Measurements from ENCODE around the gene ADAMTS17. TPM values are rescaled to one million over a fixed set of nuclear protein-coding genes. Genes with fewer than 3 reads are reported as not detected.
A peak's percentile ranks its signal among the peaks of the same experiment; 100 is the strongest.

The ADAMTS17 gene
- total and polyA plus RNA-seq, 2 experiments from 2014 or later = 3.7 to 4.4 TPM

GRCh38 chr15:100372739-100373119 lies 31.0 kb upstream of the ADAMTS17 start:
- H3K4me1 ChIP-seq (ENCODE audit: insufficient read depth) = no peaks in the 10 kb centered on the region
- no peak overlapping the region for H3K27ac ChIP-seq
- H3K9me3 ChIP-seq (ENCODE audit: low read depth) = no peaks in the 10 kb centered on the region
- H3K79me2 ChIP-seq = no peaks in the 10 kb centered on the region
- H3K4me3 ChIP-seq = peak overlapping the region; percentile 5
- H2AFZ ChIP-seq = peak overlapping the region; percentile 50
- DNase-seq (ENCODE audit: low spot score) = no peak
- H3K36me3 ChIP-seq (replicated peaks; ENCODE audit: insufficient read depth, low read depth) = no peaks in the 10 kb centered on the region
- H3K27me3 ChIP-seq = peaks cover 34% of the 10 kb centered on the region
- H4K20me1 ChIP-seq (ENCODE audit: insufficient read depth, poor library complexity, severe bottlenecking) = no peaks in the 10 kb centered on the region
- peak overlapping the region; percentile 82 for H3K4me2 ChIP-seq
- WGBS (ENCODE audit: low lambda C conversion rate, missing lambda C conversion rate) = 45% methylated on average over 7 of the region's 9 CpGs
- no peaks in the 10 kb centered on the region for H3K9me2 ChIP-seq (replicated peaks; ENCODE audit: insufficient read depth)
- TF ChIP-seq, protein P1, sequence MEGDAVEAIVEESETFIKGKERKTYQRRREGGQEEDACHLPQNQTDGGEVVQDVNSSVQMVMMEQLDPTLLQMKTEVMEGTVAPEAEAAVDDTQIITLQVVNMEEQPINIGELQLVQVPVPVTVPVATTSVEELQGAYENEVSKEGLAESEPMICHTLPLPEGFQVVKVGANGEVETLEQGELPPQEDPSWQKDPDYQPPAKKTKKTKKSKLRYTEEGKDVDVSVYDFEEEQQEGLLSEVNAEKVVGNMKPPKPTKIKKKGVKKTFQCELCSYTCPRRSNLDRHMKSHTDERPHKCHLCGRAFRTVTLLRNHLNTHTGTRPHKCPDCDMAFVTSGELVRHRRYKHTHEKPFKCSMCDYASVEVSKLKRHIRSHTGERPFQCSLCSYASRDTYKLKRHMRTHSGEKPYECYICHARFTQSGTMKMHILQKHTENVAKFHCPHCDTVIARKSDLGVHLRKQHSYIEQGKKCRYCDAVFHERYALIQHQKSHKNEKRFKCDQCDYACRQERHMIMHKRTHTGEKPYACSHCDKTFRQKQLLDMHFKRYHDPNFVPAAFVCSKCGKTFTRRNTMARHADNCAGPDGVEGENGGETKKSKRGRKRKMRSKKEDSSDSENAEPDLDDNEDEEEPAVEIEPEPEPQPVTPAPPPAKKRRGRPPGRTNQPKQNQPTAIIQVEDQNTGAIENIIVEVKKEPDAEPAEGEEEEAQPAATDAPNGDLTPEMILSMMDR (IDR thresholded peaks at IDR 0.05; ENCODE audit: poor library complexity) = no peak
- TF ChIP-seq EZH2 (IDR thresholded peaks at IDR 0.05; ENCODE audit: borderline replicate concordance) (no peak), EZH2phosphoT487 (IDR thresholded peaks at IDR 0.05; ENCODE audit: low read depth, severe bottlenecking, unreplicated experiment) (no peak)

GRCh38 chr15:100355342-100355741 lies 13.6 kb upstream of the ADAMTS17 start:
- Histone ChIP-seq H4K20me1 (ENCODE audit: insufficient read depth, poor library complexity, severe bottlenecking) (no peaks in the 10 kb centered on the region), H3K27ac (no peak overlapping the region), H3K4me3 (no peak overlapping the region), H3K36me3 (replicated peaks; ENCODE audit: insufficient read depth, low read depth) (no peaks in the 10 kb centered on the region), H3K27me3 (no peaks in the 10 kb centered on the region), H3K79me2 (no peaks in the 10 kb centered on the region), H2AFZ (no peak overlapping the region), H3K9me3 (ENCODE audit: low read depth) (no peaks in the 10 kb centered on the region), H3K4me2 (no peak overlapping the region), H3K9me2 (replicated peaks; ENCODE audit: insufficient read depth) (no peaks in the 10 kb centered on the region), H3K4me1 (ENCODE audit: insufficient read depth) (peaks cover 8% of the 10 kb centered on the region)
- TF ChIP-seq EZH2phosphoT487 (IDR thresholded peaks at IDR 0.05; ENCODE audit: low read depth, severe bottlenecking, unreplicated experiment) (no peak), EZH2 (IDR thresholded peaks at IDR 0.05; ENCODE audit: borderline replicate concordance) (no peak)
- TF ChIP-seq, protein P1 (IDR thresholded peaks at IDR 0.05; ENCODE audit: poor library complexity) = no peak
- WGBS (ENCODE audit: low lambda C conversion rate, missing lambda C conversion rate) = 79% methylated on average over 2 of the region's 2 CpGs
- no peak for DNase-seq (ENCODE audit: low spot score)

DNA sequence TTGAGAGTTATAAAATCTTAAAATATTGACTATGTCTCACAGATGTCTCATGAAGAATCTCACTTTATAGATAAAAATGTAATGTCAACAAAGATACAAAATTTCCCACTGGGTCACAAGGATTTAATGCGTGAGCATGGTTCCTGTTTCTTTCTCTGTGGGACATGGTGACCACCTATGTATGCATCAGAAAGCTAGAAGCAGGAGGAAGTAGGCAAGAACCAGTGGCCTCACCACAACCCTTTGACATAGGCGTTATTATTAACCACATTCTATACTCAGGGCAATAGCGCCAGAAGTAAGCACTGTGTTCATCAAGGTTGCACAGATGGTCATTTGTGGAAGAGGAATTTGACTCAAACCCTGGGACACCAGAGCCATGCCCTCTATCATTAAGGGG lies 11.7 kb upstream of the ADAMTS17 start:
- WGBS (ENCODE audit: low lambda C conversion rate, missing lambda C conversion rate) = 96% methylated on average over 3 of the region's 3 CpGs
- H3K4me2 ChIP-seq = no peak overlapping the region
- H4K20me1 ChIP-seq (ENCODE audit: insufficient read depth, poor library complexity, severe bottlenecking) = no peaks in the 10 kb centered on the region
- TF ChIP-seq EZH2phosphoT487 (IDR thresholded peaks at IDR 0.05; ENCODE audit: low read depth, severe bottlenecking, unreplicated experiment) (no peak), EZH2 (IDR thresholded peaks at IDR 0.05; ENCODE audit: borderline replicate concordance) (no peak)
- TF ChIP-seq, protein P1 (IDR thresholded peaks at IDR 0.05; ENCODE audit: poor library complexity) = no peak
- H3K79me2 ChIP-seq = no peaks in the 10 kb centered on the region
- H3K4me3 ChIP-seq = no peak overlapping the region
- no peak overlapping the region for H3K27ac ChIP-seq
- peaks cover 8% of the 10 kb centered on the region for H3K4me1 ChIP-seq (ENCODE audit: insufficient read depth)
- no peaks in the 10 kb centered on the region for H3K36me3 ChIP-seq (replicated peaks; ENCODE audit: insufficient read depth, low read depth)
- no peak overlapping the region for H2AFZ ChIP-seq
- no peaks in the 10 kb centered on the region for H3K27me3 ChIP-seq
- no peaks in the 10 kb centered on the region for H3K9me2 ChIP-seq (replicated peaks; ENCODE audit: insufficient read depth)
- no peak for DNase-seq (ENCODE audit: low spot score)
- no peaks in the 10 kb centered on the region for H3K9me3 ChIP-seq (ENCODE audit: low read depth)

All from hepatocyte (in vitro differentiated cells).